Liver (tissue), 9 donors: ENCODE measurements around the gene OR5AU1. TPM values are rescaled to one million over a fixed set of nuclear protein-coding genes. Genes with fewer than 3 reads are reported as not detected.

ENCODE experiments used
- DNase-seq: peaks from one replicate; pipeline ENCODE4 v3.0.0-alpha.2; 2017; ENCODE audit warnings: low spot score
- H3K27ac ChIP-seq, 2 donors: one replicate each; pipeline ENCODE4 v1.7.0; 2013; ENCODE audit warnings: inconsistent platforms in 2 of 2, low read length in 2 of 2, control low read depth in 1 of 2, low read depth in 1 of 2, mild to moderate bottlenecking in 1 of 2
- H3K27me3 ChIP-seq, 4 donors: one replicate each; pipeline versions ENCODE4 v1.6.1 to v1.7.0; 2013; ENCODE audit warnings: low read length in 3 of 4, inconsistent platforms in 1 of 4, mild to moderate bottlenecking in 1 of 4, moderate library complexity in 1 of 4; ENCODE audit not compliant: control insufficient read depth in 4 of 4, insufficient read depth in 4 of 4
- H3K36me3 ChIP-seq, 4 donors: one replicate each; pipeline versions ENCODE4 v1.6.1 to v1.7.0; 2013; ENCODE audit warnings: low read length in 3 of 4, mild to moderate bottlenecking in 3 of 4, low read depth in 1 of 4, moderate library complexity in 1 of 4; ENCODE audit not compliant: control insufficient read depth in 4 of 4, insufficient read depth in 3 of 4
- H3K4me1 ChIP-seq, 4 donors: one replicate each; pipeline versions ENCODE4 v1.6.1 to v1.7.0; 2013; ENCODE audit warnings: low read length in 3 of 4, mild to moderate bottlenecking in 3 of 4, moderate library complexity in 1 of 4; ENCODE audit not compliant: control insufficient read depth in 4 of 4, insufficient read depth in 4 of 4
- H3K4me3 ChIP-seq, 3 donors: one replicate each; pipeline versions ENCODE4 v1.6.1 to v1.7.0; 2013; ENCODE audit warnings: low read length in 3 of 3, control low read depth in 1 of 3, low read depth in 1 of 3, mild to moderate bottlenecking in 1 of 3
- H3K9ac ChIP-seq, 2 donors: one replicate each; pipeline ENCODE4 v1.7.0; 2013; ENCODE audit warnings: low read length in 2 of 2, mild to moderate bottlenecking in 2 of 2, moderate library complexity in 2 of 2, control low read depth in 1 of 2, low read depth in 1 of 2
- H3K9me3 ChIP-seq, 4 donors: one replicate each; pipeline versions ENCODE4 v1.6.1 to v1.7.0; 2013; ENCODE audit warnings: low read length in 3 of 4; ENCODE audit not compliant: control insufficient read depth in 4 of 4
- EGR1 ChIP-seq, 2 donors: IDR thresholded peaks; 2 replicates each; pipeline ENCODE4 v1.6.1; 2016 to 2018; ENCODE audit warnings: antibody characterized with exemption in 2 of 2, low read depth in 2 of 2
- FOXA1 ChIP-seq: IDR thresholded peaks from 2 replicates; pipeline ENCODE4 v1.6.1; 2016; ENCODE audit warnings: antibody characterized with exemption
- GABPA ChIP-seq, 2 donors: IDR thresholded peaks in 1 of 2; conservative IDR thresholded peaks in 1 of 2; 2 replicates each; pipeline ENCODE4 v1.6.1; 2016; ENCODE audit warnings: antibody characterized with exemption in 2 of 2, mild to moderate bottlenecking in 1 of 2, moderate library complexity in 1 of 2
- HNF4A ChIP-seq, 2 donors: conservative IDR thresholded peaks; 2 replicates each; pipeline ENCODE4 v1.6.1; 2016; ENCODE audit warnings: antibody characterized with exemption in 2 of 2, mild to moderate bottlenecking in 2 of 2
- HNF4G ChIP-seq: IDR thresholded peaks from 2 replicates; pipeline ENCODE4 v1.6.1; 2016; ENCODE audit warnings: antibody characterized with exemption
- JUND ChIP-seq, 2 donors: IDR thresholded peaks; 2 replicates each; pipeline ENCODE4 v1.6.1; 2016; ENCODE audit warnings: antibody characterized with exemption in 2 of 2
- NR2F2 ChIP-seq: IDR thresholded peaks from 2 replicates; pipeline ENCODE4 v1.6.1; 2016; ENCODE audit warnings: antibody characterized with exemption
- RXRA ChIP-seq, 2 donors: IDR thresholded peaks; 2 replicates each; pipeline ENCODE4 v1.6.1; 2017 to 2018; ENCODE audit warnings: antibody characterized with exemption in 2 of 2, mild to moderate bottlenecking in 1 of 2
- SP1 ChIP-seq: IDR thresholded peaks from 2 replicates; pipeline ENCODE4 v1.6.1; 2018; ENCODE audit warnings: antibody characterized with exemption, mild to moderate bottlenecking
- TAF1 ChIP-seq: conservative IDR thresholded peaks from 2 replicates; pipeline ENCODE4 v1.6.1; 2016; ENCODE audit warnings: antibody characterized with exemption, mild to moderate bottlenecking
- WGBS: extraction: QIAGEN DNeasy Blood & Tissue Kit; methylation state at CpG from one replicate; pipeline ENCODE4 v1.1.7; 2013; 5-methylcytosine and 5-hydroxymethylcytosine counted together
- polyA plus RNA-seq, 2 donors: library from polyadenylated mRNA; stranded (reverse) in 1 of 2; unstranded in 1 of 2; fragments of 200-250 nt in 1 of 2; fragments of >200 nt in 1 of 2; fragmentation: Nextera tagmentation in 1 of 2; extraction: Ambion mirVana in 1 of 2; gene quantifications; one replicate each; pipeline versions ENCODE4 v1.2.1 to v1.2.3, GENCODE V29; 2013 to 2015
- total RNA-seq, 2 donors: library from RNA; depleted of rRNA; stranded (reverse); fragments of >200 nt; gene quantifications; one replicate each; pipeline ENCODE4 v1.2.3, GENCODE V29; 2014
- TF ChIP-seq, protein P1 (sequence below): IDR thresholded peaks from 2 replicates; pipeline ENCODE4 v1.6.1; 2016; ENCODE audit warnings: antibody characterized with exemption
- TF ChIP-seq, protein P2 (sequence below): IDR thresholded peaks from 2 replicates; pipeline ENCODE4 v1.6.1; 2016; ENCODE audit warnings: antibody characterized with exemption
- TF ChIP-seq, protein P3 (sequence below): fragments of 150-350 bp; IDR thresholded peaks from 2 replicates; pipeline ENCODE4 v1.5.1; 2017; ENCODE audit warnings: improper control_type of control experiment, low read depth, low read length; ENCODE audit not compliant: missing input control
- TF ChIP-seq, protein P4 (sequence below): IDR thresholded peaks from 2 replicates; pipeline ENCODE4 v1.6.1; 2016; ENCODE audit warnings: antibody characterized with exemption, mild to moderate bottlenecking
- TF ChIP-seq, protein P5 (sequence below): IDR thresholded peaks from 2 replicates; pipeline ENCODE4 v1.6.1; 2016; ENCODE audit warnings: antibody characterized with exemption
- donor health status: healthy.
- donor health status: healthy.
- donor health status: healthy.
- donor health status: healthy.
- donor health status: healthy.

OR5AU1 gene
- total and polyA plus RNA-seq, 4 donors: not detected

DNA sequence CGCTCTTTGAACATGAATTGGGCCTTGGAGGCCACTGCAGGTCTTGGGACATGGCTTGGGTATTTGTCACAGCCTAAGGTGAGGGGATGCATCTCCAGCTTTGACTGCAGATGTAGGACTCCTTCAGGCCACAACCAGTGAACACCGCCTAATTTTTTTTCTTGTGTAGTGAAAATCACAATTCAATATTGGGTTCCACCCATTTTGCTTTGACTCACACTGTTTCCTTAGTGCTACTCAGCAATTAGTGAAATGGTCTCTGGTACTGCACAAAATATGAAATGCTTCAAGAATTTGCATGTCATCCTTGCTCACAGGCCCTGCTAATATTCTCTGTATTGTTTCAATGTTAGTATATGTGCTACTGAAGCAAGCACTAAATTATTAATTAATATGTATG lies 42.5 kb downstream of the OR5AU1 start:
- Histone ChIP-seq H3K4me3 (no peak overlapping the region), H3K27ac (no peak overlapping the region), H3K9ac (no peak overlapping the region), H3K27me3 (no peaks in the 10 kb centered on the region), H3K9me3 (no peaks in the 10 kb centered on the region), H3K36me3 (no peaks in the 10 kb centered on the region), H3K4me1 (peaks cover 0 to 1% (median 0%) of the 10 kb centered on the region in 4 donors)
- TF ChIP-seq FOXA1 (no peak), HNF4G (no peak), JUND (IDR thresholded peaks at IDR 0.05) (no peak), TAF1 (no peak), HNF4A (conservative IDR thresholded peaks at IDR 0.05) (no peak), SP1 (no peak), EGR1 (IDR thresholded peaks at IDR 0.05; ENCODE audit: low read depth in 2 of 2) (no peak), RXRA (IDR thresholded peaks at IDR 0.05) (no peak)
- TF ChIP-seq, protein P1, sequence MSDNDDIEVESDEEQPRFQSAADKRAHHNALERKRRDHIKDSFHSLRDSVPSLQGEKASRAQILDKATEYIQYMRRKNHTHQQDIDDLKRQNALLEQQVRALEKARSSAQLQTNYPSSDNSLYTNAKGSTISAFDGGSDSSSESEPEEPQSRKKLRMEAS: no peak
- TF ChIP-seq, protein P2, sequence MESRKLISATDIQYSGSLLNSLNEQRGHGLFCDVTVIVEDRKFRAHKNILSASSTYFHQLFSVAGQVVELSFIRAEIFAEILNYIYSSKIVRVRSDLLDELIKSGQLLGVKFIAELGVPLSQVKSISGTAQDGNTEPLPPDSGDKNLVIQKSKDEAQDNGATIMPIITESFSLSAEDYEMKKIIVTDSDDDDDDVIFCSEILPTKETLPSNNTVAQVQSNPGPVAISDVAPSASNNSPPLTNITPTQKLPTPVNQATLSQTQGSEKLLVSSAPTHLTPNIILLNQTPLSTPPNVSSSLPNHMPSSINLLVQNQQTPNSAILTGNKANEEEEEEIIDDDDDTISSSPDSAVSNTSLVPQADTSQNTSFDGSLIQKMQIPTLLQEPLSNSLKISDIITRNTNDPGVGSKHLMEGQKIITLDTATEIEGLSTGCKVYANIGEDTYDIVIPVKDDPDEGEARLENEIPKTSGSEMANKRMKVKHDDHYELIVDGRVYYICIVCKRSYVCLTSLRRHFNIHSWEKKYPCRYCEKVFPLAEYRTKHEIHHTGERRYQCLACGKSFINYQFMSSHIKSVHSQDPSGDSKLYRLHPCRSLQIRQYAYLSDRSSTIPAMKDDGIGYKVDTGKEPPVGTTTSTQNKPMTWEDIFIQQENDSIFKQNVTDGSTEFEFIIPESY: no peak
- TF ChIP-seq, protein P3, sequence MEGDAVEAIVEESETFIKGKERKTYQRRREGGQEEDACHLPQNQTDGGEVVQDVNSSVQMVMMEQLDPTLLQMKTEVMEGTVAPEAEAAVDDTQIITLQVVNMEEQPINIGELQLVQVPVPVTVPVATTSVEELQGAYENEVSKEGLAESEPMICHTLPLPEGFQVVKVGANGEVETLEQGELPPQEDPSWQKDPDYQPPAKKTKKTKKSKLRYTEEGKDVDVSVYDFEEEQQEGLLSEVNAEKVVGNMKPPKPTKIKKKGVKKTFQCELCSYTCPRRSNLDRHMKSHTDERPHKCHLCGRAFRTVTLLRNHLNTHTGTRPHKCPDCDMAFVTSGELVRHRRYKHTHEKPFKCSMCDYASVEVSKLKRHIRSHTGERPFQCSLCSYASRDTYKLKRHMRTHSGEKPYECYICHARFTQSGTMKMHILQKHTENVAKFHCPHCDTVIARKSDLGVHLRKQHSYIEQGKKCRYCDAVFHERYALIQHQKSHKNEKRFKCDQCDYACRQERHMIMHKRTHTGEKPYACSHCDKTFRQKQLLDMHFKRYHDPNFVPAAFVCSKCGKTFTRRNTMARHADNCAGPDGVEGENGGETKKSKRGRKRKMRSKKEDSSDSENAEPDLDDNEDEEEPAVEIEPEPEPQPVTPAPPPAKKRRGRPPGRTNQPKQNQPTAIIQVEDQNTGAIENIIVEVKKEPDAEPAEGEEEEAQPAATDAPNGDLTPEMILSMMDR: no peak
- TF ChIP-seq, protein P4, sequence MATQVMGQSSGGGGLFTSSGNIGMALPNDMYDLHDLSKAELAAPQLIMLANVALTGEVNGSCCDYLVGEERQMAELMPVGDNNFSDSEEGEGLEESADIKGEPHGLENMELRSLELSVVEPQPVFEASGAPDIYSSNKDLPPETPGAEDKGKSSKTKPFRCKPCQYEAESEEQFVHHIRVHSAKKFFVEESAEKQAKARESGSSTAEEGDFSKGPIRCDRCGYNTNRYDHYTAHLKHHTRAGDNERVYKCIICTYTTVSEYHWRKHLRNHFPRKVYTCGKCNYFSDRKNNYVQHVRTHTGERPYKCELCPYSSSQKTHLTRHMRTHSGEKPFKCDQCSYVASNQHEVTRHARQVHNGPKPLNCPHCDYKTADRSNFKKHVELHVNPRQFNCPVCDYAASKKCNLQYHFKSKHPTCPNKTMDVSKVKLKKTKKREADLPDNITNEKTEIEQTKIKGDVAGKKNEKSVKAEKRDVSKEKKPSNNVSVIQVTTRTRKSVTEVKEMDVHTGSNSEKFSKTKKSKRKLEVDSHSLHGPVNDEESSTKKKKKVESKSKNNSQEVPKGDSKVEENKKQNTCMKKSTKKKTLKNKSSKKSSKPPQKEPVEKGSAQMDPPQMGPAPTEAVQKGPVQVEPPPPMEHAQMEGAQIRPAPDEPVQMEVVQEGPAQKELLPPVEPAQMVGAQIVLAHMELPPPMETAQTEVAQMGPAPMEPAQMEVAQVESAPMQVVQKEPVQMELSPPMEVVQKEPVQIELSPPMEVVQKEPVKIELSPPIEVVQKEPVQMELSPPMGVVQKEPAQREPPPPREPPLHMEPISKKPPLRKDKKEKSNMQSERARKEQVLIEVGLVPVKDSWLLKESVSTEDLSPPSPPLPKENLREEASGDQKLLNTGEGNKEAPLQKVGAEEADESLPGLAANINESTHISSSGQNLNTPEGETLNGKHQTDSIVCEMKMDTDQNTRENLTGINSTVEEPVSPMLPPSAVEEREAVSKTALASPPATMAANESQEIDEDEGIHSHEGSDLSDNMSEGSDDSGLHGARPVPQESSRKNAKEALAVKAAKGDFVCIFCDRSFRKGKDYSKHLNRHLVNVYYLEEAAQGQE: no peak
- DNase-seq: no peak
- WGBS: 97% methylated on average over 2 of the region's 2 CpGs

DNA sequence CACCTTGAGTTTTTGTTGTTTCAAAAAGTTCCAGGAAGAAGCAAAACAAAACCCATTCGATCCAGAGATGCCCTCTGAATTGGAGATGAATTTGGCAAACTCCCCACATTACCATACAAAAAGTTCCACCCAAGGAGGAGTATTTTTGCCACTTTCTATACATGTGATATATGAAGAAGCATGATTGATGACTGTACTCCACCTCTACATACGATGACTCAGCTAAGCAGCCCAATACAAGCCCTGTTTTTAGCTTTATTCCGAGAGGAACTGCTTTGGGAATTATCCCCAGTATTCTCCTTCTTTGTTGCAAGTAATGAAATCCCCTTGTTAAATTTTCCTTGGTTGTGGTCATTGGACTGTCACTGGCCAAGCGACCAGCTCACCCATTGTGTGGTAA lies 43.6 kb downstream of the OR5AU1 start:
- Histone ChIP-seq H3K9ac (no peak overlapping the region), H3K27me3 (no peaks in the 10 kb centered on the region), H3K27ac (no peak overlapping the region), H3K4me3 (no peak overlapping the region), H3K9me3 (no peaks in the 10 kb centered on the region), H3K36me3 (no peaks in the 10 kb centered on the region), H3K4me1 (peaks cover under 1 to 3% (median 2%) of the 10 kb centered on the region in 4 donors)
- 94% methylated on average over 4 of the region's 4 CpGs for WGBS
- DNase-seq: no peak
- TF ChIP-seq, protein P5, sequence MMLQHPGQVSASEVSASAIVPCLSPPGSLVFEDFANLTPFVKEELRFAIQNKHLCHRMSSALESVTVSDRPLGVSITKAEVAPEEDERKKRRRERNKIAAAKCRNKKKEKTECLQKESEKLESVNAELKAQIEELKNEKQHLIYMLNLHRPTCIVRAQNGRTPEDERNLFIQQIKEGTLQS: no peak
- TF ChIP-seq SP1 (no peak), JUND (IDR thresholded peaks at IDR 0.05) (no peak), HNF4G (no peak), TAF1 (no peak), GABPA (IDR thresholded peaks at IDR 0.05 in 1 of 2, conservative IDR thresholded peaks at IDR 0.05 in 1 of 2) (no peak), NR2F2 (no peak)
- TF ChIP-seq, protein P2: no peak
- TF ChIP-seq, protein P4: no peak
- TF ChIP-seq, protein P1: no peak
